SK-N-MC (cell line): ENCODE data around the gene TMEM167B.
"Not testable (repeated sequence)": the region's sequence is repeated elsewhere in the genome, so short reads cannot be mapped to it uniquely, and the experiment has no call there.

Source experiments
- DNase-seq: peaks from one replicate; pipeline ENCODE4 v3.0.0-alpha.2; 2011; ENCODE audit warnings: low read depth, low spot score
- H3K27ac ChIP-seq: fragments of 200-600 bp; sonication (generic); 2 replicates; pipeline ENCODE4 v1.5.1; 2016; ENCODE audit warnings: mixed run types
- H3K36me3 ChIP-seq: fragments of 200-600 bp; sonication (generic); 2 replicates; pipeline ENCODE4 v1.6.1; 2017; ENCODE audit warnings: antibody characterized with exemption, low read length, mixed read lengths; ENCODE audit not compliant: insufficient read depth
- H3K4me3 ChIP-seq: fragments of 200-600 bp; sonication (generic); 2 replicates; pipeline ENCODE4 v1.5.1; 2016
- H3K9ac ChIP-seq: fragments of 200-600 bp; sonication (generic); 2 replicates; pipeline ENCODE4 v1.8.0; 2017; ENCODE audit warnings: mixed run types, mixed read lengths; ENCODE audit not compliant: insufficient read length
- H3K9me3 ChIP-seq: fragments of 200-600 bp; sonication (generic); 2 replicates; pipeline ENCODE4 v1.6.1; 2017; ENCODE audit warnings: low read depth, mild to moderate bottlenecking, antibody characterized with exemption, low read length, moderate library complexity, mixed read lengths
- EZH2 ChIP-seq: fragments of 200-600 bp; sonication (generic); IDR thresholded peaks from one replicate; pipeline ENCODE4 v1.6.1; 2017; ENCODE audit warnings: antibody characterized with exemption
- FOXP2 ChIP-seq: optimal IDR thresholded peaks from 2 replicates; pipeline ENCODE3; 2011; ENCODE audit warnings: mild to moderate bottlenecking, moderate library complexity; ENCODE audit not compliant: insufficient read depth; ENCODE audit errors: extremely low read length, control extremely low read depth
- POLR2AphosphoS5 ChIP-seq: IDR thresholded peaks from 2 replicates; pipeline ENCODE4 v1.6.1; 2012; ENCODE audit warnings: mild to moderate bottlenecking, low read depth, low read length, borderline replicate concordance

TMEM167B gene

DNA sequence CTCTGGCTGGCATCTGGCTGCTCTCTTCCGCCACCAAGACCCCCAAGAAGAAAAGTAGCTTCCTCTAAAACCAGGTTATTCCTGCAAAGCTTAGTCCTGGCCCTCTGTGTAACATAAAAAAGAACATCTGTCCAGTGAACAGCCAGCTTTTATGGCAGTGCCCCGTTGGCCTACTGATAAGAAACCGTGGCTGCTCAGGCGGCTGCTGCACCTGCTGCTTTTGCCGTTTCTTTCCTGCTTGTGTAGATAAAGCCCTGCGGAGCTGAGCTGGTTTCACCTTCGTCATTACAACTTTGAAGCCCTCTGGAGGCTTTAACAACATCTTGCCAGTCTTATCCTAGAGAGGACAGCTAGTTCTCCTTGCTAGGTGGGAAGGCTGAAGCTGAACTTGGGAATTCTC, 43.9 kb downstream of the TMEM167B start:
- Histone ChIP-seq H3K9ac (no peak overlapping the region), H3K4me3 (no peak overlapping the region), H3K36me3 (no peaks in the 10 kb centered on the region), H3K27ac (no peak overlapping the region), H3K9me3 (no peaks in the 10 kb centered on the region)
- no peak for TF ChIP-seq FOXP2
- TF ChIP-seq POLR2AphosphoS5 = no peak
- no peak for TF ChIP-seq EZH2
- DNase-seq = no peak

- H3K36me3 ChIP-seq = no peaks in the 10 kb centered on the region
- no peak overlapping the region for H3K4me3 ChIP-seq
- TF ChIP-seq EZH2 = no peak
- no peak for TF ChIP-seq POLR2AphosphoS5
- no peak for TF ChIP-seq FOXP2
- H3K9me3 ChIP-seq = no peaks in the 10 kb centered on the region
- H3K9ac ChIP-seq = no peak overlapping the region
- no peak overlapping the region for H3K27ac ChIP-seq
- no peak for DNase-seq
These were observed 45.4 kb downstream of the TMEM167B start for GRCh38 chr1:109135940-109136339.

DNA sequence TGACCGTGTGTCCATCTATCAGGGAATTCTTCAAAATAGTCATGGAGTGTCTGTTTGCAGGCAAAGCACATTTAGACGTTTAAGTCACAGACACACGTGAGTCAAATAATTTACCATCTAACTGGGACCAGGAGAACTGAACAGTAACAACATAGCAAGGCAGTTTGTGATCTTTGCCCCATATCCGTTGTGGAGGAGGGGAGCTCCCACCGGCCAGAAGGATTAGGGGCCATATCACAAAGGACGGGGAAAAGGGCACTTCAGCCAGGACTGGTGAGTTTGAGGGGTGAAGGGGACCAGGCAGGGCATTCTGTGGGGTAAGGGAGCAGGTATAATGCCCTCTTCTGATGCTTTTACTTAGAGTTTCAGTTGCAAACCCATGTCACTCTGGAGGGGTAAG, 46.2 kb downstream of the TMEM167B start:
- H3K27ac ChIP-seq = no peak overlapping the region
- H3K36me3 ChIP-seq = no peaks in the 10 kb centered on the region
- no peak overlapping the region for H3K9ac ChIP-seq
- no peak overlapping the region for H3K4me3 ChIP-seq
- TF ChIP-seq EZH2 = no peak
- no peak for TF ChIP-seq FOXP2
- TF ChIP-seq POLR2AphosphoS5 = no peak
- H3K9me3 ChIP-seq = no peaks in the 10 kb centered on the region
- no peak for DNase-seq

DNA sequence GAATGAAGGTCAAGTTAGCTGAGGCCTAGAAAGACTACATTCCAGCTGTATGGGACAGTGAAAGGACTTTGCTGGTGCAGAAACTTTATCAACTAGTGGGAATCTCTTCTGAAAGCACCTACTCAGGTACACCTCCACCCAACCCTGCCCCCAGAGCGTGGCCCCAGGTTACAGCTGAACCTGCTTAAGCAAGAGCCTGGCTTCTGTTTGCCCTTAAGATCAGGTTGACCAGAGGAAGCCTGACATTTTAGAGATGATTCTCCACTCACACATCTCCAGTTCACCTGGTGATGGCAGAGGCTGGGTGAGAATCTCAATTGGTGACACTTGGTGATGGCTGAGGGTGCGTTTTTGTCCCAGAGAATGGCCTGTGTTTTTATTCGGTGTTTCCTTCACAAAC, 47.4 kb downstream of the TMEM167B start:
- TF ChIP-seq FOXP2 = no peak
- no peak for TF ChIP-seq POLR2AphosphoS5
- TF ChIP-seq EZH2 = no peak

DNA sequence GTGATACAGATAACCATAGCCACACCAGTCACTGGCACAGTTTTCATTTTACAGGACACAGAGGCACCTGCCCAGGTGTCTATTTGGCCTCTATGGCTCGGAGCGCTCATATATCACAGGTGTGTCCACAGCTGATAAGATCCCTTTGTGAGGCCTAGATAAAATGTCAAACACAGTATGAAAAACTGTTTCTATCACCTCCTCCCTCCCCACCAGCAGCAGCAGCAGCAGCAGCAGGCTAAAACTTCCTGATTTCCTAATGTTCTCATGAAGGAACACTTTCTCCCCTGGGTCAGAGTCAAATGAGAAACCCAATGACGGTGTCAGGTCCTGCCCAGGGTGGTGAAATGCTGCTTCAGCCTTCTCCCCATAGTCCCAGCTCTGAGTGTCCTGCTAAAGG, 47.8 kb downstream of the TMEM167B start:
- no peak overlapping the region for H3K4me3 ChIP-seq
- no peak for TF ChIP-seq POLR2AphosphoS5
- TF ChIP-seq EZH2 = no peak
- no peak for TF ChIP-seq FOXP2
- H3K36me3 ChIP-seq = no peaks in the 10 kb centered on the region
- no peak overlapping the region for H3K27ac ChIP-seq
- DNase-seq = no peak
- no peaks in the 10 kb centered on the region for H3K9me3 ChIP-seq
- no peak overlapping the region for H3K9ac ChIP-seq

More for the DNA sequence above, 47.4 kb downstream of the TMEM167B start:
- Histone ChIP-seq H3K9me3 (no peaks in the 10 kb centered on the region), H3K4me3 (no peak overlapping the region), H3K9ac (no peak overlapping the region), H3K27ac (no peak overlapping the region), H3K36me3 (no peaks in the 10 kb centered on the region)
- DNase-seq = no peak

DNA sequence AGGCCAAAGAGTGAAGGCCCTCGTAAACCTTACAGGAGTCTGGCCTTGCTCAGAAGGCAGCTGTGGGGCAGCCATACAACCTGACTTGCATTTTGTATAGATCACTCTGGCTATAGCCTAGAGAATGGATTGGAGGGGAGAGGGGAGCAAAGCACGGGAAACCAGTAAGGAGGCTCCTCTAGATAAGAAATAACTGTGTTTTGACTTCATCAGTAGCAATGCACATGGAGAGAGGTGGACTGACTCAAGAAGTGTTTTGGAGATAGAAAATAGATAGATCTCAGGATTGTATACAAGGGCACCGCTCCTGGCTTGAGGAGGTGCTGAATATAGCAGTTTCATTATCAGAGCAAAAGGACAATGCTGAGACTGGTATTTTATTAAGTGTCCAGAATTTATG, 49.8 kb downstream of the TMEM167B start:
- Histone ChIP-seq H3K9ac (no peak overlapping the region), H3K4me3 (no peak overlapping the region), H3K9me3 (no peaks in the 10 kb centered on the region), H3K36me3 (no peaks in the 10 kb centered on the region), H3K27ac (no peak overlapping the region)
- TF ChIP-seq EZH2 (no peak), FOXP2 (no peak), POLR2AphosphoS5 (no peak)
- no peak for DNase-seq

GRCh38 chr1:109142260-109142659, 51.7 kb downstream of the TMEM167B start:
- H3K4me3 ChIP-seq = no peak overlapping the region

GRCh38 chr1:109142725-109143124, 52.2 kb downstream of the TMEM167B start:
- H3K9me3 ChIP-seq, H3K36me3 ChIP-seq, H3K27ac ChIP-seq, H3K4me3 ChIP-seq, H3K9ac ChIP-seq, DNase-seq: not testable (repeated sequence)

More at GRCh38 chr1:109142260-109142659, 51.7 kb downstream of the TMEM167B start:
- Histone ChIP-seq H3K36me3 (no peaks in the 10 kb centered on the region), H3K27ac (no peak overlapping the region), H3K9me3 (no peaks in the 10 kb centered on the region), H3K9ac (no peak overlapping the region)
- no peak for DNase-seq
- TF ChIP-seq FOXP2 (no peak), EZH2 (no peak), POLR2AphosphoS5 (no peak)
